Fibroblast of mammary gland (primary cell): ENCODE measurements around the gene BCAR3.

ENCODE experiments used
- DNase-seq: peaks from one replicate; pipeline ENCODE4 v3.0.0-alpha.2; 2010; ENCODE audit warnings: low read depth
- H3K4me3 ChIP-seq: 2 replicates; pipeline ENCODE4 v1.5.1; 2011; ENCODE audit warnings: low read depth, mild to moderate bottlenecking, low read length, moderate library complexity; ENCODE audit not compliant: control insufficient read depth
- TF ChIP-seq, protein P1 (sequence below): conservative IDR thresholded peaks from 2 replicates; pipeline ENCODE4 v1.5.1; 2011; ENCODE audit warnings: low read depth, low read length, inconsistent platforms; ENCODE audit not compliant: control insufficient read depth, insufficient read depth

The BCAR3 gene

DNA sequence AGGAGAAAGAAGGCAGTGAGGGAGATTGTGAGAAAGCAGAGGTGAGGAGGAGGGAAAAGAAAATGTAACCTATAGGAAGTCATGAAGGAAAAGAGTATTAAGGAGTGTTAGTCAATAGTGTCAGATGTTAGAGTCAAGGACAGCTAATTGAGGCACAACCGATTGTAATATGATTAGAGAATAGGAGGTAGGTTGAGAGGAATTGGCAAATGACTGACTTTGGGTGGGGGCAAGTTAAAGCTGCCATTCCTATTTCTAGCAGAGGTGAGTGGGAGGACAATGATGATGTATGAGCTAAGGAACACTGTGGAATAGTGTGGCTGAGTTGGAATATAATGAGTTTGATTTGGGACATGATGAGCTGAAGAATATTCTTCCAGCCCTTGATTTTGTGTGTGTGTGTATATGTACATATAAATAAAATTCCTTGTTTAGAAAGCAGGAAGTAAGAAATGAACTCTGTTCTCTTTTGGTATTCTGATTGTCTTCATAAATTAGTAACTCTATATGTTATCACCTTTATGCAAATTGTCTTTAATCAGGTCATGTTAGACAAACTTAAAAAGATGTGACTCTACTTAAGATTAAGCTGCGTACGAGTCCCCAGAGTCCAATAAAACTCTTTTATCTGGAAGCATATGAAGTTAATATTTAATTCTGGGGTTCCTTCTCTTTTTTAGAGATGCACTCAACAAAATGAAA is 135.3 kb downstream of the BCAR3 start:
- no peak overlapping the region for H3K4me3 ChIP-seq
- no peak for DNase-seq
- TF ChIP-seq, protein P1, sequence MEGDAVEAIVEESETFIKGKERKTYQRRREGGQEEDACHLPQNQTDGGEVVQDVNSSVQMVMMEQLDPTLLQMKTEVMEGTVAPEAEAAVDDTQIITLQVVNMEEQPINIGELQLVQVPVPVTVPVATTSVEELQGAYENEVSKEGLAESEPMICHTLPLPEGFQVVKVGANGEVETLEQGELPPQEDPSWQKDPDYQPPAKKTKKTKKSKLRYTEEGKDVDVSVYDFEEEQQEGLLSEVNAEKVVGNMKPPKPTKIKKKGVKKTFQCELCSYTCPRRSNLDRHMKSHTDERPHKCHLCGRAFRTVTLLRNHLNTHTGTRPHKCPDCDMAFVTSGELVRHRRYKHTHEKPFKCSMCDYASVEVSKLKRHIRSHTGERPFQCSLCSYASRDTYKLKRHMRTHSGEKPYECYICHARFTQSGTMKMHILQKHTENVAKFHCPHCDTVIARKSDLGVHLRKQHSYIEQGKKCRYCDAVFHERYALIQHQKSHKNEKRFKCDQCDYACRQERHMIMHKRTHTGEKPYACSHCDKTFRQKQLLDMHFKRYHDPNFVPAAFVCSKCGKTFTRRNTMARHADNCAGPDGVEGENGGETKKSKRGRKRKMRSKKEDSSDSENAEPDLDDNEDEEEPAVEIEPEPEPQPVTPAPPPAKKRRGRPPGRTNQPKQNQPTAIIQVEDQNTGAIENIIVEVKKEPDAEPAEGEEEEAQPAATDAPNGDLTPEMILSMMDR, result no peak

DNA sequence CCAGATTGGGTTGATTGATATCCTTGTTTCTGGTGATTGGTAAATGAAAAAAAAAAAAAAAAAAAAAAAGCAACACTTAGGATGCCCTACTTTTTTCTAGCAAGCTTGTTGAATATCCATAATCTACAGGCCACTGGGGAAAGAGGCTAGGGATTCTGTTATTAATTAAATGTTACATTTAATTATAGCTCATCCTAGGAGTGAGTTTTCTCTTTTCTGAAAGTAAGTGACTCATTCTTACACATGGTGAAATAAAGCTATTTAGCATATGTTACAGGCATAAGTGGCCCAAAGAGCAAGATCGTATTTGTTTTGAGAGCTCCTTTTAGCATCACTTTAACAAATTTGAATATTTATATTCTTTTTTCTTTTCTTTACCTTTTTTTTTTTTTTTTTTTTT is 139.2 kb downstream of the BCAR3 start:
- DNase-seq, result peak; percentile 34
- TF ChIP-seq, protein P1, result no peak
- no peak overlapping the region for H3K4me3 ChIP-seq

GRCh38 chr1:93541045-93541444 is 140.6 kb downstream of the BCAR3 start:
- TF ChIP-seq, protein P1, result no peak
- no peak for DNase-seq
- no peak overlapping the region for H3K4me3 ChIP-seq

DNA sequence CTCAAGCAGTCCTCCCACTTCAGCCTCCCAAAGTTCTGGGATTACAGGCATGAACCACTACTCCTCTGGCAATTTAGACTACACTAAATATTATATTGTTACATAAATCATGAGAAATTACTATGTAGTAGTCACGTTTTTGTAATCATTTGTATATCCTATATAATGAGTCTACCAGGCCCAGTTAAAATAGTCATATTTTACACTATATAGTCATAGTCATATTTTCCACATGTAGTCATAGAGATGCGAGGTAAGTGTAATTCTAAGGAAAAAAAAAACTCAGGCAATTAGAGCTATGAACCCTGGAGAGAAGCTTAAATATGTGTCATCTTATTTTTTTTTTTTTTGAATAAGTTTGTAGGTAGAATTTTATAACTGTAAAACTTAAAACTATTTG is 143.7 kb downstream of the BCAR3 start:
- TF ChIP-seq, protein P1, result no peak
- H3K4me3 ChIP-seq, result no peak overlapping the region
- no peak for DNase-seq

DNA sequence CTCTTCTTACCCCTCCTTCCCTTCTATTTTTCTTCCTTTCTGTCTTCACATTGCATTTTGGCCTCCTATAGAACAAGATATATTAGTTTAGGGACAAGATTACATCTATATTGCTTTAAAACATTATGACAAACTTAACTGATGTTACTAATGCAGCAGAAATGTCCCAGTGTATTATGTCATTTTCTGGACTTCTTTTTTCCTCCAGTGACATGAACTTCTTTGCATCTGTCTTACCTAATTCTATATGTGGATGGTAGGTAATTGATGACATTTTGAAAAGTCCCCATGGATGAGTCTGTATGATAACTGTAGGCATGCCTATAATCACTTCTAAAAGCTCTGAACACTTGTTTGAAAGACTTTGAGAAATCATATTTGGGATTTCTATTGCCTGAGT is 144.2 kb downstream of the BCAR3 start:
- TF ChIP-seq, protein P1, result no peak
- no peak overlapping the region for H3K4me3 ChIP-seq
- DNase-seq, result no peak

- H3K4me3 ChIP-seq, result no peak overlapping the region
- TF ChIP-seq, protein P1, result no peak
- no peak for DNase-seq
Measured at GRCh38 chr1:93533677-93534076, 148.0 kb downstream of the BCAR3 start.

DNA sequence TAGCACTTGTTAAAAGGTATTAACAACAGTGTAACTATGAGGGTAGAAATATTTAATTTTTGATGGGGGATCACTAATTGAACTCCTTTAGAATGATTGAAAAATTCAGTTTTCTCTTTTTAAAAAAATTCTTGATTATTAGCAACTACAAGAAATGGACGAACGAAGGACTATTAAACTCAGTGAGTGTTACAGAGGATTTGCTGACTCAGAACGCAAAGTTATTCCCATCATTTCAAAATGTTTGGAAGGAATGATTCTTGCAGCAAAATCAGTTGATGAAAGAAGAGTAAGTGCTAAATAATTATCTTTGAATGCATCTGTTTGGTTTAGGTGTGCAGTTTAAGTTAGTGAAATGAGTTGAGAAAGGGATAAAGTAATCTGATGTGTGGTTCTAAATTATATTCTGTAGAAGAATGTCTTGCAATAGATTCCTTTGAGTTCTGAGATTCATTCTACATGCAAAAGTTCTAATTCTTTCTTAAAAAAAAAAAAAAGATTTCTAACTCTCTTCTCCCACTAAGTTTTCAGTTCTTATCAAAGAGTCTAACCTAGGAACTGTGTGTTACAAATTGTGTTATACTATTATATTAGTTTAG is 148.8 kb downstream of the BCAR3 start:
- TF ChIP-seq, protein P1, result no peak

More for the DNA sequence above, 148.8 kb downstream of the BCAR3 start:
- no peak for DNase-seq
- H3K4me3 ChIP-seq, result no peak overlapping the region
